C1 segment of cervical spinal cord (tissue), 14 donors: Measurements from ENCODE around the gene UBE2E1.
"Not testable (repeated sequence)": the region's sequence is repeated elsewhere in the genome, so short reads cannot be mapped to it uniquely, and the experiment has no call there.

Experiments used
- DNase-seq, 14 donors: peaks; one replicate each; lab custom pipeline; 2025; lab: John Stamatoyannopoulos, UW

The UBE2E1 gene

GRCh38 chr3:23845326-23846216 lies 39.8 kb downstream of the UBE2E1 start:
- DNase-seq, result no peak

- DNase-seq, result not testable (repeated sequence)
These were observed 43.7 kb downstream of the UBE2E1 start for GRCh38 chr3:23849462-23849861.

GRCh38 chr3:23856286-23856685 lies 50.5 kb downstream of the UBE2E1 start:
- DNase-seq, result no peak

DNA sequence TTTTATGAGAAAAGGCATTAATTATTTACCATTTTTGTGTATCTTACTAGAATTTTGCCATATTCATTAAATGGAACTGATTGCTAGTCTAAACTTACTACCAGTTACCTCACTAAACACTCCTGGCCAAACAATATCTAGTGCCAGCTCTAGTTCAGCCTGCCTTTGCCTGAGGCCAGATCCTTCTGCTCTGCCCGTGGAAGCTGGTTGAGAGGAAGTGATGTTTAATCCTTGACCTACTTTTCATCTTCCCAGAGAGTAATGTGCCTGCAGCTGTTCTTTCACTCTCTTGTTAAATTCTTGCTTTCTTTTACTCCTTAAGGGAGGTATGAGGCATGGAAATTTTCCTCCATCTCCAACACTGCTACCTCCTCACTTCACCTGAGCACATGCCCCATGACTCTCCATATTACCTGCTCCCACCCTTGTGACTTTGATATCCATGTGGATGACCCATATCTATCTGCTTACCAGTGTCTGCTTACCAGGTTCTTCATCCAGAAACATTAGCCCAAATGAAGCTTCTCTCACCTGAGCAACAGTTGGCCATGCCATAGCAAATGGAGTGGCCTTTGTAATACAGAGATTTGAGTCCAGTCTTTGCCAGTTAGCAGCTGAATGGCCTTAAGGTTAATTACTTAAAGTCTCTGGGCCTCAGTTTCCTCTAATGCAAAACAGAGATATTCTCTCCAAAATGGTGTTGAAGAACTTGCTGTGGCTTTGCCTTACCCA lies 53.4 kb downstream of the UBE2E1 start:
- DNase-seq, result peak in 1 of 14 donors; percentile 18

DNA sequence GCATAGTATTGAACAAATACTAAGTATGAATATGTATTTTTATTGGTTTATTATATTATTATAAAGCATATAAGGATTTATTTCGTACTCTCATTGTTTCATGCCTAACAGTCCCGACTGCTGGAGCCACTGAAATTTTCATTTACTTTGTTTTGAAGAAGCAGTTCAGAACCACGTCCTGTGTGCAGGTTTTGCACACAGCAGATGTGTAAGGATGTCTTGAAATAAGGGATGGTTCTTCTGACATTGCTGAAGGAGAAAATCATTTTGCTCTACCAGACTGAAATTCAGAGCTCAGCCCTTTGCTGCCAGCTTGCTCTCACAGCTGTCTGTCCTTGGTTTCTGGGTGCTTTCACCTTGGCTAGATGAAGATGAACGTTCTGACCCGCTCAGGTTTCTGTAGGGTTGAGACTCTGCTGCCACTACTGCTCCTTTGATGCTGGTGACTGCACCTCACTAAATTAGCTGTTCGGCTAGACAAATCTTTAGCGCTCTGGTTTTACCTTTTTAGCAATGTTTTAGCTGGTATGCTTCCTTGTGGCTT lies 54.2 kb downstream of the UBE2E1 start:
- no peak for DNase-seq

DNA sequence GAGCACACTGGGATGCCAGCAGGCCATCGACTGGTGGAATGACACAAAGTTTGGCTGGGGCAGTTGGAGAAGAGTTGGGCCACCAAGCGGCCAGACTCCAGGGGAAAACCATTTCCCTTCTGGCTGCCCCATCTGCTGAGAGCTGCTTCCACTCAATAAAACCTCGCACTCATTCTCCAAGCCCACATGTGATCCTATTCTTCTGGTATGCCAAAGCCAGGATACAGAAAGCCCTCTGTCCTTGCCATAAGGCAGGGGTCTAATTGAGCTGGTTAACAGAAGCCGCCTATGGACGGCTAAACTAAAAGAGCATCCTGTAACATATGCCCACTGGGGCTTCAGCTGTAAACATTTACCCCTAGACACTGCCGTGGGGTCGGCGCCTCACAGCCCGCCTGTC lies 55.9 kb downstream of the UBE2E1 start:
- DNase-seq, result no peak

GRCh38 chr3:23863060-23863459 lies 57.3 kb downstream of the UBE2E1 start:
- DNase-seq, result no peak

GRCh38 chr3:23864931-23865330 lies 59.2 kb downstream of the UBE2E1 start:
- peak in 2 of 14 donors; percentile 22 to 33 for DNase-seq

- DNase-seq, result peak in 10 of 14 donors; percentile 15 to 79 (median 44)
These were observed 60.0 kb downstream of the UBE2E1 start for GRCh38 chr3:23865595-23866396.

DNA sequence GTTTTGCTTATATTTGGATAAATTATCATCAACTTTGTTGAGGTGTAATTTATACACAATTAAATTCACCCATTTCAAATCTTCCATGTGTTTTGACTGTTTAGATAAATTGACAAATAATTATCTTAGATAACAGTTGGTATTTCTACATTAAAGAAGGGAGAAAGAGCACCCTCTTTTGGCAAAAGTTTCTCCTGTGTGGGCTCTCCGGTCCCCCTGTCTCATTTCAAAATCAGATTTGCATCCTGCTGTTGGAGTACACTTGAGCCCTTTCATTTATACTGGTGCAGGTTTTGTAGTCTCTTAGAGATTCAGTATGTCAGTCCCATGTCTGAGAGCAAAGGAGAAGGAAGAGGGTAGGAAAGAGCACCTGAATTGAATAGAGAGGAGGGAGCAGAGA lies 61.6 kb downstream of the UBE2E1 start:
- no peak for DNase-seq

DNA sequence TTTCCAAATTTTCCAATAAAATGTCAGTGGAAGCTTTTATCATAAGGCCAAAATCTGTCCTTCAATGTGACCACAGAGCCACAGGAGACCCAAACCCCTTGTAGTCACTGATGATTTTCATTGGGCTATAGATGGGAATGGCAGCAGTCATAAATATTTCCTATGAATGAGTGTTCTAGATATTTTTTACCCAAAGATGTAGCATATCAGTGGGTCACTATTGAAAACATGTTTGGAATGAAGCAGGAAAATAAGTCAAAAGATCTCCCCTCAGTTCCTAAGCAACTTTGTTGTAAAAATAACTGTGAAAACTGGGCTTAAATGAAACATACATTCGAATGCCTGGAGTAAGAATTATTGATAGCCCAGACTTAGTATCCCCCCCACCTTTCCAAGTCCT lies 62.1 kb downstream of the UBE2E1 start:
- no peak for DNase-seq

DNA sequence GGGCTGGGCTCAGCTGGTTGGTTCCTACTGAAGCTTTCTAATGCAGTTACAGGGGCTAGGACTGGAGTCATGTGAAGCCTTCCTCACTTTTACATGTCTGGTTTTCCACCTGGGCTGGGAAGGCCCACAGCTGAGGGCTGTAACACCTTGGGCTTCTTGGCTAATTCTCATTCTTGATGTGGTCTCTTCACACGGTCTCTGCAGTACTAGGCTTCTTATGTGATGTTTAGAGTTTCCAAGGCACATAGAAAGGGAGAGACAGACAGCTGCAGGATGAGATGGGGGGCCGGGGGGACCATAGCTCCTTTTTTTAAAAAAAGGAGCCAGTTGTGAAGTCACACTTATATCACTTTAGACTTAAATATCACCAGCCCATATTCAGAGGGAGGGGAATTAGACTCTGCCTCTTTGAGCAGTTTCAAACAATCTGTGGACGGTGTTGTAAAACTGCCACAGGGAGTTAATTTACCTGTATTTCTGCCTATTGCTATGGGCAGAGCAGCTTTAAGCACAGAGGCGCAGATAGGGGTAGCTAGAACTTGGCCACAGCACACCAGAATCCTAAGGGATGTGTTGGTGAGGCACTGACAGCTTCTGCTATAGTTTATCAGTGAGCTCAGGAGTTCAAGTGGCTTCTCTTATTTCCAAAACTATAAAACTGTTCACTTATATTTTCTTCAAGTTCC lies 64.4 kb downstream of the UBE2E1 start:
- no peak for DNase-seq

DNA sequence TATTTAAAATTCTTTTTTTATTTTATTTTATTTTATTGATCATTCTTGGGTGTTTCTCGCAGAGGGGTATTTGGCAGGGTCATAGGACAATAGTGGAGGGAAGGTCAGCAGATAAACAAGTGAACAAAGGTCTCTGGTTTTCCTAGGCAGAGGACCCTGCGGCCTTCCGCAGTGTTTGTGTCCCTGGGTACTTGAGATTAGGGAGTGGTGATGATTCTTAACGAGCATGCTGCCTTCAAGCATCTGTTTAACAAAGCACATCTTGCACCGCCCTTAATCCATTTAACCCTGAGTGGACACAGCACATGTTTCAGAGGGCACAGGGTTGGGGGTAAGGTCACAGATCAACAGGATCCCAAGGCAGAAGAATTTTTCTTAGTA lies 64.9 kb downstream of the UBE2E1 start:
- not testable (repeated sequence) for DNase-seq

GRCh38 chr3:23871361-23871760 lies 65.6 kb downstream of the UBE2E1 start:
- DNase-seq, result not testable (repeated sequence)

GRCh38 chr3:23872330-23872729 lies 66.6 kb downstream of the UBE2E1 start:
- DNase-seq, result no peak

- no peak for DNase-seq
These were observed 68.2 kb downstream of the UBE2E1 start for GRCh38 chr3:23873941-23874340.

DNA sequence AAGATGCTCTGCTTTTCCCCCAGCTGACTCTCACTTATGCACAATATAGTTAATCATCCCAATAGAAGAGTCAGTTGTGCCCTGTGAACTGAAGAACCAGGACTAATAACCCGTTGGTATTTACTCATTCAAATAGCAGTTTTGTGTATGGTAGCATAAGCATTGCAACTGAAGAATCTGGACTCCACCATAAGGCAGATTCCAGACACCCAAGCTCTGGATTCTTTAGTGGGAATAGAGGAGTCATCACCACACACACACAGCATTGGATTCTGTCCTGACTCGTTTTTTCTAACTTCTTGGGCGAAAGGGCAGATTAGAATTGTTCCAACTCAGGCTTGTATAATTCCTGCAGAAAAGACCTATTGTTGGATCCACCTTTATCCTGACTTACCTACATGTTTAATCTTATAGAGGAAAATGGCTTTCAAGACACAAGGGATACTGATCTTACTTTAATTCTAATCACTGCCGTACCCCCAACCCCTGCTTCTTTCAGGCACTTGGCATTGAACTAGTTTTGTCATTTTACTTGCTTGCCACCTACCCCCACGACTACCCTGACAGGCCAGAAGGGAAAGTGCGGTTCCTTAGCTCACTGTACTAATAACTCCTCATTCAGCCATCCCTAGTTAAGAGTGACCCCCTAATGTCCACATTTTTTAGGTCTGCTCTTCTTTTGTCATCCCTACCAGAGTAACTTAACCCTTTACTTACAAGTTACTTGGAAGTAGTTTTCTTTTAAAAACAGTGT lies 68.8 kb downstream of the UBE2E1 start:
- DNase-seq, result no peak

- no peak for DNase-seq
These were observed 69.5 kb downstream of the UBE2E1 start for GRCh38 chr3:23875113-23875725.

DNA sequence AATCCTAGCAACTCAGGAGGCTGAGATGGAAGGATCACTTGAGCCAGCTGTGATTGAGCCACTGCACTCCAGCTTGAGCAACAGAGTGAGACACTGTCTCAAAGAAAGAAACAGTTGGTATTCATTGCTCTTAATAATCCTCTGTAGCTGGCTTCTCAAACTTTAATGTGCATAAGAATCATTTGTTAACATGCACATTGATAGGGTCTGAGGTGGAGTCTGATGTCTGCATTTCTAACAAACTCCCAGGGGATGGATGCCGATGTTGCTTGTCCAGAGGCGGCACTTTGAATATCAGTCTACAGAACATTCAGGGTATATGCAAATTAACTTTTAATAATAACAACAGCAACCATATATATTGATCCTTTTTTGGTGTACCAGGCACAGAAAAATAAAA lies 71.2 kb downstream of the UBE2E1 start:
- no peak for DNase-seq
